GM19372 (cell line): ENCODE measurements around the gene MOCOS.

Experiments used
- ATAC-seq: cut with Tn5 transposase; IDR thresholded peaks from one replicate; pipeline ENCODE4 v1.9.1; 2021; ENCODE audit warnings: mild to moderate bottlenecking, low read depth, moderate library complexity; ENCODE audit not compliant: unreplicated experiment

Gene MOCOS

GRCh38 chr18:36177913-36178312 lies 9.4 kb upstream of the MOCOS start:
- no peak for ATAC-seq

DNA sequence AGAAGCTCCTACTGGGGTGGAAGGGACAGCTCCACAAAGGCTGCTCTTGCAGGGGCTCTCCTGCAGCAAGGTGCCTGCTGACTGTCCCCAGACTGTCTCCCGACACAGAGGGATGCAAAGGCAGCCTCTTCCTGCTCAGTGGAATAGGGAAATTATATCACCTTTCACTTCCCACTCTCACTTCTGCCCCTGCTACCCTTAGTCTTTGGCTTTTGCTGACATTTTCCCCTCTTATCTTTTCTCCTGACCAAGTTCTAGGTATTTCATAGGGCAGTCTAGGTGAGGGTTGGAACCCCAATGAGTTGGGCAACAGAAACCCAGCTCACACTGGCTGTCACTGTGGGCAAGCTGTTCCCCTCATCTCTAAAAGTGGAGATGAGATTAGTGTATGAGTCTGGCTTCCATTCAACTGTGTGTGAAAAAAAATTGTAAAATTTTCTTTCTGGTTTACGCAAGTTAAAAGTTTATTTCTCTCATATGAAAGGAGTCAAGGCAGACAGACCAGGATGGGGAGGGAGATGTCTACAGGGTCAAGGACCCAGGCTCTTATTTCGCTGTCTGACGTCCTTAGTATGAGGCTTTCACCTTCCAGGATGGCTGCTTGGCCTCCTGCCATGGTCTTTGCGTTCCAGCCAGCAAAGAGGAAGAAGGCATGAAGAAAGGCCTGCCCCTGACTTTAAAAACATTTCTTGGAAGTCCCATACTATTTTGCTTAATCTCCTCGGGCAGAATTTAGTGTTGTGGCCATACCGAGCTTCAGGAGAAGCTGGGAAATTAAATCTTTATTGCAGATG lies 7.5 kb upstream of the MOCOS start:
- no peak for ATAC-seq

- no peak for ATAC-seq
Measured at GRCh38 chr18:36181441-36181840, 5.9 kb upstream of the MOCOS start.

DNA sequence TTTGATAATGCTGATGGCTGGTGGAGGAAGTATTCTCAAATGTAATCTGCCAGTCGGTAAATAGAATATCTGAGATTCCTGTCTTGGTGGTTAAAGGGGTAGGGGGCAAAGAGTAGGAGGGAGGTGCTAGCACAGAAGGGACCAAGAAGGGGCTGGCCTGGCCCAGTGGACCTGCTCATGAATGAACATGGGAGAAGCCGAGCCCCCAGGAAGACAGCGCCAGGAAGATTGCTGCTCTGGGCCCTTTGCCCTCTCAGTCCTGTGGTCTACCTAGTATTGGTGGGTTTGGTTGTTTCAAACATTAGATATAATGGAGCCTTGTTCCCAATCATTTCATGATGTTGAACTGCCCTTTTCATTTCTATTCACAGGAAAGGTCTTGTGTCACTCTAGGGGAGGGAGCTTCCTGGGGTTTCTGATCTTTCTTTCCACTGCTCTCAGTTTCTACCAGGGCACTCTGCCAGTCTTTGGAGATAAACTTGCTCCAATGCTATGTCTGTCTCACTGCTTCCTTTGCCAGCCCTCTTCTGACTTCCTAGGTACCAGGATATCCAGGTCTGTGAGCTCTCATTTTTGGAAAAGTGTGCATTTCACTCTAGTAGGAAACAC lies 5.3 kb upstream of the MOCOS start:
- ATAC-seq, result no peak

- no peak for ATAC-seq
Measured at GRCh38 chr18:36183033-36183432, 4.3 kb upstream of the MOCOS start.

GRCh38 chr18:36183987-36184386 lies 3.3 kb upstream of the MOCOS start:
- no peak for ATAC-seq

- no peak for ATAC-seq
Measured at GRCh38 chr18:36185157-36185556, 2.1 kb upstream of the MOCOS start.

GRCh38 chr18:36185901-36186460 lies 1.3 kb upstream of the MOCOS start:
- no peak for ATAC-seq

GRCh38 chr18:36186461-36187192 lies 670 bp upstream of the MOCOS start:
- ATAC-seq, result no peak

- ATAC-seq, result no peak
Measured at GRCh38 chr18:36187826-36188721, 777 bp downstream of the MOCOS start.

DNA sequence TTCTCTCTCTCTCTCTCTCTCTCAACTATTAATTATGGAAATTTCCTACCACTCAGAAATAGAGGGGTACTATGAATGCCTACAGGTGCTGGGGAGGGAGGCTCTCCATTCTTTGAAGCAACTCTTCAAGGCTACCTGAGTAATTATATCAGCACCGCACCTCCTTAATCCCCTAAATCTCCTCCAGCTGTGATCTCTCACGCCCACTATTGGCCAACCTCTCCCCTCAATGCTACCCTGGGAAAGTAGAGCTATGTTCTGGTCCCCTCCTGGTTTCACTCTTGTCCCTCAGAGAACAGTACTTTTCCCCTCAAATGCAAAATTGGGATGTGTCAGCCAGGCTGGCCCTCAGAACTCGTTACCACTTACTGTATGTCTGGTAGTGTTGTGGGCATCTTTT lies 1.6 kb downstream of the MOCOS start:
- ATAC-seq, result no peak

GRCh38 chr18:36189486-36189885 lies 2.2 kb downstream of the MOCOS start:
- ATAC-seq, result no peak

DNA sequence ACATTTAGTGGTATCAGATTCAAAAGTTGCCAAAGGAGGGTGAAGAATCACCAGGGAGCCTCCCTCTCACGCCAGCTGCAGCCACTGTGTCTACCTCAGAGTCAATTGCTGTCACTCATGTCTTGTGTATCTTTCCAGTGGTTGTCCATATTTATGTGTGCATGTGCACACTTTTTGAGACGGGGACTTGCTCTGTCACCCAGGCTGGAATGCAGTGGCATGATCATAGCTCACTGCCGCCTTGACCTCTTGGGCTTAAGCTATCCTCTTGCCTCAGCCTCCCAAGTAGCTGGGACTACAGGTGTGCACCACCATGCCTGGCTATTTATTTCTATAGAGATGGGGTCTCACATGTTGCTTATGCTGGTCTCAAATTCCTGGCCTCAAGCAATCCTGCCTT lies 4.0 kb downstream of the MOCOS start:
- ATAC-seq, result no peak

DNA sequence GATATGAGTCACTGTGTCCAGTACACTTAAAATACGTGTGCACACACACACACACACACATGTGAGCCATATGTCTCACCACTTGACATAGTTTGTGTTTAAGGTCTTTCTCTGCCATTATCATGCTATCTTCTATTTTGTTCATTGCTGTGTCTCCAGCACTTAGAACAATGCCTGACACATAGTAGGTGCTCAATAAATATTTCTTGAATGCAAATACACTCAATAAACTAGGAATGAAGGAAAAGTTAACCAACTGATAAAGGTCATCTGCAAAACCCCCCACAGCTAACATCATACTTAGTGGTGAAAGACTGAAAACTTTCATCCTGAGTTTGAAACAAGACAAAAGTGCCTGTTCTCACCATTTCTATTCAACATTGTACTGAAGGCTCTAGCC lies 4.4 kb downstream of the MOCOS start:
- ATAC-seq, result no peak

GRCh38 chr18:36194600-36195315 lies 7.5 kb downstream of the MOCOS start:
- ATAC-seq, result no peak

GRCh38 chr18:36195427-36196122 lies 8.3 kb downstream of the MOCOS start:
- no peak for ATAC-seq

GRCh38 chr18:36196238-36196995 lies 9.1 kb downstream of the MOCOS start:
- no peak for ATAC-seq

- ATAC-seq, result no peak
Measured at GRCh38 chr18:36197511-36198166, 10.3 kb downstream of the MOCOS start.
